ENCODE measurements around the gene OBI1.

Gene OBI1

GRCh38 chr13:78602561-78603239, 56.3 kb downstream of the OBI1 start:
- DNase-seq (ENCODE audit: low read depth) = no peak

GRCh38 chr13:78601874-78602560, 56.9 kb downstream of the OBI1 start:
- no peak for DNase-seq (ENCODE audit: low read depth)

- DNase-seq (ENCODE audit: low read depth) = no peak
Observed at GRCh38 chr13:78601124-78601873, 57.7 kb downstream of the OBI1 start.

- DNase-seq (ENCODE audit: low read depth) = no peak
Observed at GRCh38 chr13:78600280-78600883, 58.6 kb downstream of the OBI1 start.

- DNase-seq (ENCODE audit: low read depth) = no peak
Observed at GRCh38 chr13:78599645-78600279, 59.2 kb downstream of the OBI1 start.

GRCh38 chr13:78598966-78599644, 59.9 kb downstream of the OBI1 start:
- DNase-seq (ENCODE audit: low read depth) = no peak

GRCh38 chr13:78598116-78598781, 60.7 kb downstream of the OBI1 start:
- DNase-seq (ENCODE audit: low read depth) = no peak

GRCh38 chr13:78597602-78597932, 61.4 kb downstream of the OBI1 start:
- no peak for DNase-seq (ENCODE audit: low read depth)

GRCh38 chr13:78596736-78597601, 62.0 kb downstream of the OBI1 start:
- no peak for DNase-seq (ENCODE audit: low read depth)

- no peak for DNase-seq (ENCODE audit: low read depth)
Observed at GRCh38 chr13:78596399-78596735, 62.6 kb downstream of the OBI1 start.

- no peak for DNase-seq (ENCODE audit: low read depth)
Observed at GRCh38 chr13:78595495-78596398, 63.2 kb downstream of the OBI1 start.

- DNase-seq (ENCODE audit: low read depth) = no peak
Observed at GRCh38 chr13:78594456-78594975, 64.4 kb downstream of the OBI1 start.

GRCh38 chr13:78593652-78594455, 65.1 kb downstream of the OBI1 start:
- DNase-seq (ENCODE audit: low read depth) = no peak

GRCh38 chr13:78593129-78593528, 65.8 kb downstream of the OBI1 start:
- no peak for DNase-seq (ENCODE audit: low read depth)

GRCh38 chr13:78592584-78592983, 66.4 kb downstream of the OBI1 start:
- DNase-seq (ENCODE audit: low read depth) = no peak

GRCh38 chr13:78589206-78589605, 69.7 kb downstream of the OBI1 start:
- DNase-seq (ENCODE audit: low read depth) = no peak

GRCh38 chr13:78587395-78587794, 71.6 kb downstream of the OBI1 start:
- no peak for DNase-seq (ENCODE audit: low read depth)

- no peak for DNase-seq (ENCODE audit: low read depth)
Observed at GRCh38 chr13:78586706-78587105, 72.2 kb downstream of the OBI1 start.

Data from activated T-cell treated with anti-CD3 and anti-CD28 coated beads for 24 hours (primary cell).